Dermis microvascular lymphatic vessel endothelial cell (primary cell): ENCODE results near the gene SOWAHA. TPM values are rescaled to one million over a fixed set of nuclear protein-coding genes. Genes with fewer than 3 reads are reported as not detected.

Source experiments
- DNase-seq, 2 donors: peaks; one replicate each; pipeline versions ENCODE4 v3.0.0 to v3.0.0-alpha.2; 2010; ENCODE audit warnings: low read depth in 2 of 2
- total RNA-seq: library from RNA; depleted of rRNA; stranded (reverse); fragments of >200 nt; gene quantifications from 2 replicates; pipeline ENCODE4 v1.2.1, GENCODE V29; 2014

The SOWAHA gene
- total RNA-seq, 1 donor from 2014 or later, result not detected

DNA sequence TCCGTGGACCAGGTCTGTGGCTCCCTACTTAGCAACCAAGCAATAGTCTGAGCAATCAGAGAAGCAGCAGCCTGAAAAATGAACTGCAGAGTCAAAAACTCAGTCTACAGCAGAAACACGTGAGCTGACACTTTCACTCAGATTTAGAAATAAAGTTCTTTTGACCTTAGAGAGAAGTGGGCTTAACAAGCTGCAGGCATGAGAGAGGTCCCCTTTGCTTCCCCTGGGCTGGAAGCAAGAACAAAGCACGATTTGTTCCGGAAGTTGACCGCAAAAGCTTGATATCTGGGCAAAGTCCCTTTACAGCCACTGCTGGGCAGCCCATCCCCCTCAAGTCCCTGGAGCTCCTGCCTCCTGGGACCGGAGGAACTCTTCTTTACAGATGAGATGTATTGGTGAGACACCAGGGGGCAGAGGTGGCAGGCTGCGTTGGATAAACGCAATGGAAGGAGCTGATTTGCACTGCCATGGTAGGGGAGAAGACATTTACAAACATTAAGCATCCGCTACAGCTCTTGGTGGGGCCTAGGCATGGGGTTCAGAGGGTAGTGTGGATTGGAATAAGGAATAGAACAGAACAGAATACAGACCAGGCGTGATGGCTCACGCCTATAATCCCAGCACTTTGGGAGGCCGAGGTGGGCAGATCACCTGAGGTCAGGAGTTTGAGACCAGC, 5.8 kb upstream of the SOWAHA start:
- no peak for DNase-seq

DNA sequence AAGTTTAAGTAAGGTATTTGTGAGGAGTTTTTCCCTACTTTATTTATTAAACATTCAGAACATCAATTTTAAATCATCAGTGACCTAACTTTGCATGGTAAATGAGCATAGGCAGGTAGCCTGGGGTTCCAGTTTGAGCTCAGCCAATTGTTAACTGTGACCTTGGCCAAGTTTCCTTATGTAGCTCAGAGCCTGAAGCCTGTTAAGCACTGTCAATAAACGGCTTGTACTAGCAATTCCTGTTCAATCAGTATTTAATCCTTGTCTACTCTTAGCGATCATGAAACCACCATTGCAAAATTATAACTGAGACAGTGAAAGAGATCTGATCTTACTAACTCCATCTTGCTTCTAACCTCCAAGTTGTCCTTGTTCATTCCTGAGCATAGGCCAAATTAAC, 4.7 kb upstream of the SOWAHA start:
- DNase-seq, result no peak

GRCh38 chr5:132808866-132809265, 4.2 kb upstream of the SOWAHA start:
- DNase-seq, result no peak

GRCh38 chr5:132810605-132811004, 2.5 kb upstream of the SOWAHA start:
- no peak for DNase-seq

GRCh38 chr5:132812123-132812765, 858 bp upstream of the SOWAHA start:
- DNase-seq, result no peak

GRCh38 chr5:132813599-132814502, 749 bp downstream of the SOWAHA start:
- DNase-seq, result peak in 1 of 2 donors; percentile 21

DNA sequence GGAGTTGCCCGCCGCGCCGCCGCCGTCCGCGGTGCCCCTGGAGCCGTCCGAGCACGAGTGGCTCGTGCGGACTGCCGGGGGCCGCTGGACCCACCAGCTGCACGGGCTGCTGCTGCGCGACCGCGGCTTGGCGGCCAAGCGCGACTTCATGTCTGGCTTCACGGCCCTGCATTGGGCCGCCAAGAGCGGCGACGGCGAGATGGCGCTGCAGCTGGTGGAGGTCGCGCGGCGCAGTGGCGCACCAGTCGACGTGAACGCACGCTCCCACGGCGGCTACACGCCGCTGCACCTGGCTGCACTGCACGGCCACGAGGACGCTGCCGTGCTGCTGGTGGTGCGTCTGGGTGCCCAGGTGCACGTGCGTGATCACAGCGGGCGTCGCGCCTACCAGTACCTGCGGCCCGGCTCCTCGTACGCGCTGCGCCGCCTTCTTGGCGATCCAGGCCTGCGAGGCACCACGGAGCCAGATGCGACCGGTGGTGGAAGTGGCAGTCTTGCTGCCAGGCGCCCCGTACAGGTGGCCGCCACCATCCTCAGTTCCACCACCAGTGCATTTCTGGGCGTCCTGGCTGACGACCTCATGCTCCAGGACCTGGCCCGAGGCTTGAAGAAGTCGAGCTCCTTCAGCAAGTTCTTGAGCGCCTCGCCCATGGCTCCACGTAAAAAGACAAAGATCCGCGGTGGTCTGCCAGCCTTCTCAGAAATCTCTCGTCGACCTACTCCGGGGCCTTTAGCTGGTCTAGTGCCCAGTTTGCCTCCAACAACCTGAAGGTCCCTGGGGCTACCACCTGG, 1.6 kb downstream of the SOWAHA start:
- no peak for DNase-seq

GRCh38 chr5:132815454-132815853, 2.4 kb downstream of the SOWAHA start:
- DNase-seq, result no peak

- DNase-seq, result no peak
Measured at GRCh38 chr5:132816083-132816482, 3.0 kb downstream of the SOWAHA start.

- DNase-seq, result no peak
Measured at GRCh38 chr5:132816554-132816953, 3.5 kb downstream of the SOWAHA start.

DNA sequence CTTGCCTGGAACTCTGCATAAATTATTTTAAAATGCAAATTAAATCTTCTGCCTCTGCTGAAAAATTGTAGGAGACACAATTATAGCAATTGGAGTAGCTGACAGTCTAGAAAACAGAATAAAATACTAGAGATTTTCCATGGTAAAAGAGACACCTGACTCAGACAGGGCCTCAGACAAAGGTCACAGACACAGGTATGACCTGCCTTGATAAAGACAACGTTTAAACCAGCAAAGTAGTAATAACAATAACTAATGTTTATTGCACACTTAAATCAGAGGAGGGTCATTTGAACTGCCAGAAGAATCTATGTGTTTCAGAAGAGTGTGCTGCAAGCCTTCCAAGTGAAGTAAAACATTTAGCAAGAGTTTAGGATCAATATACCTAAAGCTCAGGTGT, 3.9 kb downstream of the SOWAHA start:
- DNase-seq, result no peak

GRCh38 chr5:132819468-132819867, 6.4 kb downstream of the SOWAHA start:
- no peak for DNase-seq

DNA sequence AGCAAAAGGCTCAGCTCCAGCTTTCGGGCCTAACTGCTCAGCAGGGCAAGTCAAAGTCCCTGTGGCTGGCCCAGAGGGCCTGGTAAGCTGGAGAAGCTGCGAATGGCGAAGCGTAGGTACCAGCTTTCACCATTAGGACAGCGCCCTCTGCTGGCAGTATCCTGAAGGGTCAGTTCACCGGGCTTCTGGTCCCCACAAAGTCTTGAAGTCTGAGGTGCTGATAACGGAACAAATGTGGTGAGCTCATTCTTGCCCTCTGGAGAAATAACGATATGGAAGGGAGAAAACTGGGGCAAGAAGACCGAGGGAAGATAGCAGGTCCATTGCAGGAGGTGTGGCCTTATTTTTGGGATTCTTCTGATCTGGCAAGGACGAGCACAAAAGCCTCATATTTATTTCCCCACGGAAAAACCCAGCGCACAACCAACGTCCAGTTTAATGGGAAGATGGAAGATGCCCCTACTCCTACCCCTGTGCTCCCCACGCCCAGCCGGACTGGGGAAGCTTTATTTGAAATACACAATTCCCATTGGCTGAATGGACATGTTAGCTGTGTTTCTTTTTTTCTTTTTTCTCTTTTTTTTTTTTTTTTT, 7.2 kb downstream of the SOWAHA start:
- peak; percentile 78 to 91 for DNase-seq

- no peak for DNase-seq
Measured at GRCh38 chr5:132821350-132821749, 8.2 kb downstream of the SOWAHA start.

DNA sequence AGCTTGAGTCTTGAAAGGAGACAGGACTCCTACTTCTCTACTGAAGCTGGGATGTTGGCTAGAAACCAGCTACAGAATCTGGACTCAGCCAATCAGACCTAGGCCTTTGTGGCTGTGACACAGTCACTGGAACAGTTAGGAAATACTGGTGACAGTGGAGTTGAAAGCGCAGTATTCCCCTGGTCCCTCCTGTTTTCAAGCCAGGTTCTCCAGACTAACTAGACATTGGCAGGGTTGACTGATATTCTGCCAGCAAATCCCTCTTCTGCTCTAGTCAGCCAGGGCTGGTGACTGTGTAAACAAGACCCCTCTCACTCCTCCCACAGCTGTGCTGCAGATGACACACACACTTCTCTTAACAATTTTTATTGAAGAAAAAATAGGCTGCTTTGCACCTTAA, 8.7 kb downstream of the SOWAHA start:
- no peak for DNase-seq

DNA sequence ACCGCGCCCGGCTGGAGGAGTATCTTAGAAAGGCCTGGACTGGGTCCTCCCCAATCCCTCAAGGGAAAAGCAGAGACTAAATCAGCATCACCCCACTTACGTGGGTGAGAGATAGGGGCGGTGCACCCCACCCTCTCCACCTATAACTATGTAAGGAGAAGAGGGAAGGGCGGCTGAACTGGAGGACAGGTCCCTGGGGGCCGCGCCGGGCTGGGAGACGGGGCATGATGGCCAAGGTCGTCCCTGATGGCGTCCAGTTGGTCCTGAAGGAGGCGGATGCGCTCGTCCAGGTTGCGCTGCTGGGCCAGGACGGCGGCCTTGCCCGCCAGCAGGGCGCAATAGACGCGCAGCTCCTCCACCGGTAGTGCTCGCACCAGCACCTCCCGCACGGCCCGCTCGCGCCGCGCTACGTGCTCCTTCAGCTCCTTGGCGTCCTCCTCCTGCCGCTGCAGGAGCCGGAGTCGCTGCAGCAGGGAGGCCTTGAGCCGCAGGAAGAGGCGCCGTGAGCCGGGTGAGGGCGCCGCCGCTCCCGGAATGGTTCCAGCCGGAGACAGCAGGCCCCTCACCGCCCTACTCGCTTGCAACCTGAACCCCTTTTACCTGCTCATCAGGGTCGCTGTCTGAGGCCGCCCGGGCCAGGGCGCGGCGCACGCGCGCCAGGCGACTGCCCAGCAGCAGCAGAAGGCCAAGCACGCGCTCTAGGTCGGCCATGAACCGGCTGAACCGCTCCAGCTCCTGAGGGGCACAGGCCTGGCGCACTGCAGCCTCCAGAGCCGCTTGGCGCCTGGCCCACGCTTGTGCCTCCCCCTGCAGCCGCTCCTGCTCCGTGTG, 9.8 kb downstream of the SOWAHA start:
- DNase-seq, result no peak

- no peak for DNase-seq
Measured at GRCh38 chr5:132823481-132824050, 10.5 kb downstream of the SOWAHA start.

GRCh38 chr5:132824426-132824825, 11.3 kb downstream of the SOWAHA start:
- DNase-seq, result no peak

DNA sequence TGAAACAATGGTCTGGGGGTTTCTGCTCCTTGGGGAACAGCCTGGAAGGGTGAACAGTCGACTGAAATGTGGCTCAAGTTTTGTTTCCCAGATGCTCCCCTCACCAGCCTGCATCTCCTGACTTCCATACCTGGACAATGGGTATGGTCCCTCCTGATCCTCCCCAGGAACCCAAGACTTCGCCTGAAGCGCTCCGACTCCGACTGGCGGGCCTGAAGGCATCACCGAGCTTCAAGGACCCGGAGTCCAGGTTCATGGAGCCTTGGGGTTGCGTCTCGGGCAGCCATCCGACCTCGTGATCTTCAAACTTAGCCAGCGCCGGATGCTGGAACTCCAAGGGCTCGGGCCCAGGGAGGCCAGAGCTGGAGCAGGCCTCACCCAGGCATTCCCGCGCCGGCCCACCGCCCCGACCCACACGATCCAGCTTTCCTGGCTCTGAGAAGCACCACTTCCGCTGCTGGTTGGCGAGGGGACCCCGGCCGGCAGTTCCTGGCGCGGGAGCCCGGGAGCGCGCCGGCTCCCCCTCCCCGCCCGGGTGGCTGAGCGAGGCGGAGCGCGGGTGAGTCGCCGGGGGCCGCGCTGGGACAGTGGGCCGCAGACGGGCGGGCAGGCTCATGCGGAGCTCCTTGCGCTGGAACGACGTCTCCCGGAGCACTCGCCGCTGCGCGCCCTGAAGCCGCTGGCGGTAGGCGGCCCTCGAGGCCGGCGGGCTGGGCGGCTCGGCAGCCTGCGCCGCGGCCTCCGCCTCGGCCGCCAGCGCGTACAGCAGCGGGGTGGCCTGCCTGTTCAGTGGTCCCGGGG, 12.1 kb downstream of the SOWAHA start:
- DNase-seq, result no peak
